Activated CD8-positive, alpha-beta memory T cell treated with anti-CD3 and anti-CD28 coated beads, Interleukin-2, amount 10 ng/mL, durations not matched to agents 7 days and 5 days (primary cell): ENCODE data around the gene IKBKG. TPM values are rescaled to one million over a fixed set of nuclear protein-coding genes. Genes with fewer than 3 reads are reported as not detected.
"Not testable (repeated sequence)": the region's sequence is repeated elsewhere in the genome, so short reads cannot be mapped to it uniquely, and the experiment has no call there.

ENCODE experiments used
- ATAC-seq: fragments of 150-1000 bp; cut with Tn5 transposase; one replicate; pipeline ENCODE4 v1.10.0; 2021; ENCODE audit warnings: moderate library complexity
- CTCF ChIA-PET: fragments of 350-600 bp; sonication (Branson Sonifier 250); formaldehyde crosslinking; loops from one replicate; lab custom pipeline; 2021; ENCODE audit warnings: antibody characterized with exemption; lab: Charles Lee
- DNase-seq: peaks from one replicate; pipeline ENCODE4 v3.0.0-alpha.2; 2020
- H3K27ac Mint-ChIP-seq: one replicate; pipeline ENCODE4 v1.8.0; 2021; ENCODE audit warnings: mild to moderate bottlenecking, mixed read lengths
- H3K27me3 Mint-ChIP-seq: one replicate; pipeline ENCODE4 v1.8.0; 2021; ENCODE audit warnings: mixed read lengths
- H3K36me3 Mint-ChIP-seq: one replicate; pipeline ENCODE4 v1.8.0; 2021; ENCODE audit warnings: mild to moderate bottlenecking, mixed read lengths
- H3K4me1 Mint-ChIP-seq: one replicate; pipeline ENCODE4 v1.8.0; 2021; ENCODE audit warnings: mixed read lengths
- H3K4me3 Mint-ChIP-seq: one replicate; pipeline ENCODE4 v1.8.0; 2021; ENCODE audit warnings: mild to moderate bottlenecking, moderate library complexity, mixed read lengths
- H3K9me3 Mint-ChIP-seq: one replicate; pipeline ENCODE4 v1.8.0; 2022; ENCODE audit warnings: low read depth, mixed read lengths
- total RNA-seq, 2 experiments: library from RNA; stranded (reverse); gene quantifications; one replicate each; pipeline ENCODE4 v1.2.3, GENCODE V29; 2021

The IKBKG gene
- total RNA-seq, 2 experiments from 2014 or later, result 53.0 to 58.1 TPM

GRCh38 chrX:154608823-154609222 is 61.4 kb downstream of the IKBKG start:
- DNase-seq, ATAC-seq, H3K36me3 Mint-ChIP-seq, H3K27ac Mint-ChIP-seq, CTCF ChIA-PET, H3K27me3 Mint-ChIP-seq, H3K4me3 Mint-ChIP-seq, H3K9me3 Mint-ChIP-seq: not testable (repeated sequence)
- H3K4me1 Mint-ChIP-seq, result peaks cover 16% of the 10 kb centered on the region

DNA sequence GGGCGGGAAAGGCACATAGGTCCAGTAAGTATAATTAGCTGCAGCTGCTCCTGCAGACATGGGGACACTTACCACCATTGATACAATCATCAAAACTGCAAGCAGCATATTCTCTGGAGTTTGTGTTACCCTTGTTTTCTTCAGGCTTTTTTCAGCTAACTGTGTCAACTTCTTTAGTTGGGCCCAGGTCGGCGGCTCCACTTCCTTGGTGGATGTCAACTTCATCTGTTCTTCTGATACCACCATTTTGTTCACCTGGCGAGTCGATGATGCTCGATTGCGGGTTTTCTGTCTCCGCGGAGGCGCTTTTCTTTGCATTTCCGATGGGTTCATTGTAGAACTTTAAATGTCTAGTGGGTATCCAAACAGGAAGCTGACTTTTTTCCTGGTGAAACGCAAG is 63.7 kb downstream of the IKBKG start:
- H3K4me1 Mint-ChIP-seq, result peaks cover 11% of the 10 kb centered on the region
- H3K27ac Mint-ChIP-seq, CTCF ChIA-PET, DNase-seq, H3K4me3 Mint-ChIP-seq, H3K9me3 Mint-ChIP-seq, ATAC-seq, H3K36me3 Mint-ChIP-seq, H3K27me3 Mint-ChIP-seq: not testable (repeated sequence)

DNA sequence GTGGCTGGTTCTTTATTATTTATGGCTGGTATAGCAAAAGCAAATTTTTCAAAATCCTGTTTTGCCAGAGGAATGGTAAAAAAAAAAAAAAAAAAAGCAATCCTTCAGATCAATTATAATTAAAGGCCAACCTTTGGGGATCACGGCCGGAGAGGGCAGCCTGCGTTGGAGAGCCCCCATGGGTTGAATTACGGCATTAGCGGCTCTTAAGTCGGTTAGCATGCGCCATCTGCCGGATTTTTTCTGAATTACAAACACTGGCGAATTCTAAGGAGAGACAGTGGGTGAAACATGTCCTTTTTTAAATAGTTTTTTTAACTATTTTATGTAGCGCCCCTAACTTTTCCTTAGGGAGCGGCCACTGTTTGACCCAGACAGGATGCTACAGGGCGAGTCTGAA is 66.2 kb downstream of the IKBKG start:
- H3K27ac Mint-ChIP-seq, ATAC-seq, DNase-seq, CTCF ChIA-PET, H3K9me3 Mint-ChIP-seq, H3K36me3 Mint-ChIP-seq, H3K4me3 Mint-ChIP-seq, H3K27me3 Mint-ChIP-seq, H3K4me1 Mint-ChIP-seq: not testable (repeated sequence)

Other genes with a start within 250 kb of the IKBKG start
- 1,000 to 10,000 TPM; 1,602 to 2,011 TPM for gene FLNA, start 173.0 kb upstream of the IKBKG start, total RNA-seq
- 10 to 100 TPM; 64.6 to 70.2 TPM for gene EMD, start 168.3 kb upstream of the IKBKG start, total RNA-seq
- 1,000 to 10,000 TPM; 2,013 to 2,356 TPM for gene RPL10, start 149.2 kb upstream of the IKBKG start, total RNA-seq
- 10 to 100 TPM; 18.4 to 19.6 TPM for gene DNASE1L1, start 138.4 kb upstream of the IKBKG start, total RNA-seq
- 10 to 100 TPM; 77.1 to 90.2 TPM for gene TAFAZZIN, start 136.1 kb upstream of the IKBKG start, total RNA-seq
- 10 to 100 TPM; 42.0 to 48.4 TPM for gene ATP6AP1, start 118.9 kb upstream of the IKBKG start, total RNA-seq
- 100 to 1,000 TPM in 1 of 2 experiments, 10 to 100 TPM in 1; 99.0 to 117 TPM for gene GDI1, start 110.5 kb upstream of the IKBKG start, total RNA-seq
- gene FAM50A, start 103.5 kb upstream of the IKBKG start, total RNA-seq, result 10 to 100 TPM; 66.2 to 70.5 TPM
- gene PLXNA3, start 89.3 kb upstream of the IKBKG start, total RNA-seq, result 10 to 100 TPM; 42.3 to 48.5 TPM
- gene LAGE3, start 68.3 kb upstream of the IKBKG start, total RNA-seq, result 10 to 100 TPM; 38.8 to 39.0 TPM
- 10 to 100 TPM; 48.1 to 53.2 TPM for gene UBL4A, start 61.0 kb upstream of the IKBKG start, total RNA-seq
- 10 to 100 TPM; 24.3 to 24.9 TPM for gene SLC10A3, start 57.0 kb upstream of the IKBKG start, total RNA-seq
- gene FAM3A, start 31.4 kb upstream of the IKBKG start, total RNA-seq, result 10 to 100 TPM; 21.5 to 31.7 TPM
- 100 to 1,000 TPM; 116 to 117 TPM for gene G6PD, start 774 bp upstream of the IKBKG start, total RNA-seq
- not detected for gene CTAG1A, start 37.5 kb downstream of the IKBKG start, total RNA-seq
- not detected for gene CTAG1B, start 71.7 kb downstream of the IKBKG start, total RNA-seq
- 10 to 100 TPM; 30.3 to 31.6 TPM for gene CTAG2, start 106.0 kb downstream of the IKBKG start, total RNA-seq
- 10 to 100 TPM; 20.0 to 26.6 TPM for gene GAB3, start 203.5 kb downstream of the IKBKG start, total RNA-seq
- 100 to 1,000 TPM in 1 of 2 experiments, 10 to 100 TPM in 1; 81.0 to 116 TPM for gene DKC1, start 215.2 kb downstream of the IKBKG start, total RNA-seq